BJ (cell line): Measurements from ENCODE around the gene GSTM5. TPM values are rescaled to one million over a fixed set of nuclear protein-coding genes. Genes with fewer than 3 reads are reported as not detected.
"Not testable (repeated sequence)": the region's sequence is repeated elsewhere in the genome, so short reads cannot be mapped to it uniquely, and the experiment has no call there.

Source experiments
- CTCF ChIA-PET: fragments of 350-600 bp; formaldehyde crosslinking; extraction: SDS; loops from one replicate; lab custom pipeline; 2021; ENCODE audit warnings: antibody characterized with exemption, inconsistent platforms; lab: Yijun Ruan, JAX
- POLR2A ChIA-PET: fragments of 300-600 bp; sonication (Branson Sonifier 250); formaldehyde crosslinking; extraction: SDS; loops from one replicate; lab custom pipeline; 2021; ENCODE audit warnings: antibody characterized with exemption; lab: Charles Lee
- DNase-seq: peaks from one replicate; pipeline ENCODE4 v3.0.0-alpha.2; 2011; ENCODE audit warnings: low read depth
- H3K27me3 ChIP-seq: 2 replicates; pipeline ENCODE4 v1.6.0; 2011; ENCODE audit warnings: low read length; ENCODE audit not compliant: control insufficient read depth, insufficient read depth
- H3K36me3 ChIP-seq: 2 replicates; pipeline ENCODE4 v1.5.1; 2011; ENCODE audit warnings: low read length; ENCODE audit not compliant: control insufficient read depth, insufficient read depth
- H3K4me3 ChIP-seq: 2 replicates; pipeline ENCODE4 v1.5.1; 2011; ENCODE audit warnings: low read depth, mild to moderate bottlenecking, control low read depth, low read length
- CTCF ChIP-seq: IDR thresholded peaks from 2 replicates; pipeline ENCODE4 v1.5.1; 2011; ENCODE audit warnings: low read depth, mild to moderate bottlenecking, control low read depth, inconsistent platforms, low read length, moderate library complexity; ENCODE audit not compliant: insufficient read depth
- polyA plus RNA-seq: library from polyadenylated mRNA; depleted of rRNA; stranded (reverse); fragments of >200 nt; gene quantifications from 2 replicates; pipeline ENCODE4 v1.2.3, GENCODE V29; 2011; rRNA removed

The GSTM5 gene
- polyA plus RNA-seq, 1 experiment, result 1.5 TPM

GRCh38 chr1:109764561-109765482, 52.8 kb downstream of the GSTM5 start:
- ChIA-PET POLR2A (no interaction called here), CTCF (interaction anchor here (1.0 to 2.8 kb wide), 7 partner anchors 8 to 220 kb away, joined by 3 to 11 read pairs (median 5); partner anchors contain the start of gene AHCYL1)
- Histone ChIP-seq H3K27me3 (no peaks in the 10 kb centered on the region), H3K36me3 (no peaks in the 10 kb centered on the region), H3K4me3 (no peak overlapping the region)
- no peak for DNase-seq
- TF ChIP-seq CTCF, result no peak

GRCh38 chr1:109765483-109765815, 53.4 kb downstream of the GSTM5 start:
- no peak for DNase-seq
- no peaks in the 10 kb centered on the region for H3K27me3 ChIP-seq
- H3K4me3 ChIP-seq, result no peak overlapping the region
- no peak for TF ChIP-seq CTCF
- ChIA-PET POLR2A (no interaction called here), CTCF (interaction anchor here (1.0 to 2.8 kb wide), 7 partner anchors 8 to 220 kb away, joined by 4 to 11 read pairs (median 5); partner anchors contain the start of gene AHCYL1)
- no peaks in the 10 kb centered on the region for H3K36me3 ChIP-seq

GRCh38 chr1:109765896-109766615, 54.0 kb downstream of the GSTM5 start:
- TF ChIP-seq CTCF, result no peak
- no peaks in the 10 kb centered on the region for H3K27me3 ChIP-seq
- POLR2A ChIA-PET, result no interaction called here
- no peaks in the 10 kb centered on the region for H3K36me3 ChIP-seq
- no peak overlapping the region for H3K4me3 ChIP-seq
- no peak for DNase-seq
- CTCF ChIA-PET, result interaction anchor here (0.7 to 1.8 kb wide), 7 partner anchors 9 to 220 kb away, joined by 3 to 6 read pairs (median 5); partner anchors contain the start of gene AHCYL1

GRCh38 chr1:109766991-109767636, 55.1 kb downstream of the GSTM5 start:
- CTCF ChIA-PET, DNase-seq, POLR2A ChIA-PET, H3K27me3 ChIP-seq, H3K4me3 ChIP-seq, H3K36me3 ChIP-seq: not testable (repeated sequence)

Other genes with a start within 250 kb of the GSTM5 start
- 58.8 and 73.1 TPM in 2 replicates for gene SYPL2, start 245.7 kb upstream of the GSTM5 start, polyA plus RNA-seq
- 5.7 and 8.7 TPM in 2 replicates for gene ATXN7L2, start 228.3 kb upstream of the GSTM5 start, polyA plus RNA-seq
- gene CYB561D1, start 218.2 kb upstream of the GSTM5 start, polyA plus RNA-seq, result 8.2 and 10.8 TPM in 2 replicates
- 2.9 and 3.4 TPM in 2 replicates for gene AMIGO1, start 202.5 kb upstream of the GSTM5 start, polyA plus RNA-seq
- gene GPR61, start 172.4 kb upstream of the GSTM5 start, polyA plus RNA-seq, result not detected in 2 replicates
- gene GNAI3, start 163.6 kb upstream of the GSTM5 start, polyA plus RNA-seq, result 4.7 and 9.6 TPM in 2 replicates
- 0.09 and 0.15 TPM in 2 replicates for gene GNAT2, start 92.6 kb upstream of the GSTM5 start, polyA plus RNA-seq
- gene AMPD2, start 92.4 kb upstream of the GSTM5 start, polyA plus RNA-seq, result 43.1 and 86.9 TPM in 2 replicates
- 28.4 and 28.5 TPM in 2 replicates for gene GSTM4, start 56.2 kb upstream of the GSTM5 start, polyA plus RNA-seq
- gene GSTM2, start 44.2 kb upstream of the GSTM5 start, polyA plus RNA-seq, result 49.0 and 62.3 TPM in 2 replicates
- 0.47 and 1.0 TPM in 2 replicates for gene GSTM1, start 24.4 kb upstream of the GSTM5 start, polyA plus RNA-seq
- gene GSTM3, start 28.8 kb downstream of the GSTM5 start, polyA plus RNA-seq, result 113 and 172 TPM in 2 replicates
- not detected in 2 replicates for gene EPS8L3, start 51.7 kb downstream of the GSTM5 start, polyA plus RNA-seq
- gene CSF1, start 198.6 kb downstream of the GSTM5 start, polyA plus RNA-seq, result 40.4 and 48.4 TPM in 2 replicates